ENCODE results near the gene AFAP1.

The AFAP1 gene

DNA sequence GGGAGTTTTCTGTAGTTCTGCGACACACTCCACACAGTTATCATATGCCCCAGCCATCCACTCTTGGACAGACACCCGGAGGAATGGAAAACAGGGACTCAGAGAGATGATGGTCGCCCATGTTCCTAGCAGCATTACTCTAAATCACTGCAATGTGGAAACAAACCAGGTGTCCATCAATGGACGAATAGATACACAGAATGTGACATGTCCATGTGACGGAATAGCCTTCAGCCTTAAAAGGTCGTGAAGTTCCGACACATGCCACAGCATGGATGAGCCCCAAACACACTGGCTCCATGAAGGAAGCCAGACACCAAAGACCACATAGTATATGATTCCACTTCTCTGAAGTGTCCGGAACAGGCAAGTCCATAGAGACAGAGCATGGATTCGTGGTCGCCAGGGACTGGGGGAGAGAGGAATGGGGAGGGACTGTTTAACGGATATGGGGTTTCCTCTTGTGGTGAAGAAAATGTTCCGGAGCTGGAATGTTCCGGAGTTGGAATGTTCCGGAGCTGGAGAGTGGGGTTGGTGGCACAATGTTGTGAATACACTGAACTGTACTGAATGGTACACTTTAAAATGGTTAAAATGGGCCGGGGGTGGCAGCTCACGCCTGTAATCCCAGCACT lies 28.7 kb upstream of the AFAP1 start:
- DNase-seq, result no peak

DNA sequence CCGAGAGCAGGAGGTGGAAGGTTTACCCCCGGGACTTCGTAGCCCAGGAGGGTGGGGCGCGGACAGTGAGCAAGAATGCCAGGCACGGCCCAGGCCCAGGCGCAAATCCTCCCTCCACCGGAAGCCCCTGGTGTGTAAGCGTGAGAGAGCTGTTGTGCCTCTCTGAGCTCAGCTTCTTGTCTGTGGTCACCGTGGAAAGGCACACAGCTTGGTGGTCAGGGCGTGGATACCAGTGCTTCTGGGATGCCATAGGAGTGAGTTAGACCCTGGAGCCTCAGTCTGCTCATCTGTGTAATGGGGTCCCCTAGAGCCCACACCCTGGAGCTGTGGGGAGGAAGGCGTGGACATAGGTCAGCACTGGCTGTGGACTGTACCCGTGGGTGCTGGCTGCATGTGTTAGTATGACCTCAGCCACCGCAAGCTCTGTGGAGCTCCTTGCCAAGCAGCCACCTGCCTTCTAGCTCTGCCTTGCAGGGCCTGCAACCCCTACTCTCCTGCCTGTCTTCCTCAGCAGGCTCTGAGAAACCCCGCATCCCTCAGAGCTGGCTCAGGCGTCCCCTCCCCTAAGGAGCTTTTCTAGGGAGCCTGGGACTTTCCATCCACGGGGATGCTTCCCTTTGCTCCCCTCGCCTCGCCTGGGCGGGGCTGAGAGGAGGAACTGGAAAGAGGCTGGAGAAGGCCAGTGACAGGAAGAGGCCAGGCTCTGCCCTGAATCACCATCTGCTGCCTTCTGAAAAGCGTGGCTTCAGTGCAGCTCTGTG lies 28.0 kb upstream of the AFAP1 start:
- DNase-seq, result no peak

DNA sequence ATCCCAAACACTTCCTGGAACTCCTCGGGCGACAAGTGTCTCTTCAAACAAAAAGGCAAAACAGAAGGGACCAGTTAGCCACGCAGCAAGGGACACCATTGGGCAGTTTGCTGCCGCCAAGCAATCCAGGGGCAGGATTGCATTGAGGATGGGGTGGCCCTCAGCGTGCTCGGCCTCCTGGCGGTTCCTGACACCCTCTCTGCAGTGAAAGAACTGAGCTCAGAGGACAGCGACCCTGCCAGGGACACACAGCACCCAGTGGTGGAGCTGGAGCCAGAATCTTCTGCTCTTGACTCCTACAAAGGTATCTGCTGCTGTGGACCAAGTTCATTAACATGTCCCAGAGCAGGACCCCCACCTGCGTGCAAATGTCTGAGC lies 27.4 kb upstream of the AFAP1 start:
- no peak for DNase-seq

- no peak for DNase-seq
Measured at GRCh38 chr4:7966281-7967062, 26.8 kb upstream of the AFAP1 start.

GRCh38 chr4:7964890-7965662 lies 25.4 kb upstream of the AFAP1 start:
- peak; percentile 49 to 54 for DNase-seq

DNA sequence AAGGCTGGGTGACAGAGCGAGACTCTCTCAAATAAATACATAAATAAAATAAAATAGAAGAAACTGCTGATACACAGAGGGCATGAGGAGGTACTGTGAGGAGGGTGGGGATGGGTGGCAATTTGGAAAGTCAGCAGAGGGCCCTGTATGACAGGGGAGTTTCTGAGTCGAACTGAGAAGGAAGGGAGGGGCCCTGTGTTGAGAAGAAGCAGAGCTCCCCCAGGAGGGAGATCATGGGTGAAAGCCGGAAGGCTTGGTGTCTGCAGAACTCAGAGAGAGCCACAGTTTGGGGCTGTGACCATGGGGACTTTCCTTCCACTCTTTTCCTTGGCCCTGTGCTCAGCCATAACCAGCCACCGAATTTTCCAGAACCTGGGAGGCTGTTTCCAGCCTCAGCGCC lies 24.8 kb upstream of the AFAP1 start:
- DNase-seq, result peak; percentile 29 to 36

DNA sequence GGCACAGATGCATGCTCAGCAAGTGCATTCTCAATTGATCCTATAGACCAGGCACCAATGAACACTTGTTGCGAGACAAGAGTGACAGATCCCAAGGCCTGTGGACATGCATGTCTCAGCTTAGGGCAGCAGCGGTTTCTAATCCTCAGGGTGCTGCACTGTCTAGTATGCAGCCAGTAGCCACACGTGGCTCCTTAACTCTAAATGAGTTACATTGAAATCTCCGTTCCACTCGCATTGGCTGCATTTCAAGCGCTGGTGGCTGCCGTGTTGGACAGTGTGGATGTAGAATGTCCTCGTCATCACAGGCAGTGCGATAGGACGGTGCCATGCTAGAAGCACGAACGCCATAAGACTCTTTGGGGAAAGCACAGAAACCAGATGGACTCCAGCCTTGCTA lies 24.0 kb upstream of the AFAP1 start:
- no peak for DNase-seq

- DNase-seq, result no peak
Measured at GRCh38 chr4:7962609-7963508, 23.2 kb upstream of the AFAP1 start.

DNA sequence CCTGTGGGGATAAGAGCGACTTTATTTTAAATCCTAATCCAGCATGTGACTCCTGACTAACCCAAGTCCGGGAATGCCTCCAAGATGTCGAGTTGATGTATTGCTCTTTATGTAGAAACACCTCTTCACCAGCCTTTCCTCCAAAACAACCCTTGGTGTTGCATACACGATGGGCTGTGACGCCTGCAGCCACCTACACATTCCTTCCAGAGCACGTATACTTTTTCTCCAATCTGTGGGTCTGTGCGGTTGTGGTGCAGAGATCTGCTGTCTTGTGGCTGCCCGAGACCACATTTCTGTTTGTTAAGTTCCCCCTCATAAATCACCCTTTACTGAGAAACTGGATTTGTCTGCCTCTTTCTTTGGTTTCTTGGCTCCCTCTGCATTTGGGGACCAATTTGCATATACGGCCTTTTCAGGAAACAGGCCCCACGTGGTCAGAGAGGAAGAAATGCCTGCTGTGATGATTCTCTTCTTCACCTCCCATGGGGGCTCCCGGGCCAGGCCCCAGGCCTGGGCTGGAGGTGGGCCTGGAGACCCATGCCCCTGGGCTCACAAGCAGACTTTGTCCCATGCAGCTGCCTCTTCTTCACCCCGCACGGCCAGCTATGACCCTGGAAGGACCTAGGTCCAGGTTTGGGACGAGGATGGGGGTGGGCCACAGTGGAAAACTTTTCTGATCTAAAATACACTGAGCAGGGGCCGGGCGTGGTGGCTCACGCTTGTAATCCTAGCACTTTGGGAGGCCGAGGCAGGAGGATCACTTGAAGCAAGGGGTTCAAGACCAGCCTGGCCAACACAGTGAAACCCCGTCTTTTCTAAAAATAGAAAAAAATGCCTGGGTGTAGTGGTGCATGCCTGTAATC lies 21.4 kb upstream of the AFAP1 start:
- DNase-seq, result peak; percentile 60 to 71

GRCh38 chr4:7960017-7960789 lies 20.5 kb upstream of the AFAP1 start:
- no peak for DNase-seq

- no peak for DNase-seq
Measured at GRCh38 chr4:7959078-7959477, 19.4 kb upstream of the AFAP1 start.

DNA sequence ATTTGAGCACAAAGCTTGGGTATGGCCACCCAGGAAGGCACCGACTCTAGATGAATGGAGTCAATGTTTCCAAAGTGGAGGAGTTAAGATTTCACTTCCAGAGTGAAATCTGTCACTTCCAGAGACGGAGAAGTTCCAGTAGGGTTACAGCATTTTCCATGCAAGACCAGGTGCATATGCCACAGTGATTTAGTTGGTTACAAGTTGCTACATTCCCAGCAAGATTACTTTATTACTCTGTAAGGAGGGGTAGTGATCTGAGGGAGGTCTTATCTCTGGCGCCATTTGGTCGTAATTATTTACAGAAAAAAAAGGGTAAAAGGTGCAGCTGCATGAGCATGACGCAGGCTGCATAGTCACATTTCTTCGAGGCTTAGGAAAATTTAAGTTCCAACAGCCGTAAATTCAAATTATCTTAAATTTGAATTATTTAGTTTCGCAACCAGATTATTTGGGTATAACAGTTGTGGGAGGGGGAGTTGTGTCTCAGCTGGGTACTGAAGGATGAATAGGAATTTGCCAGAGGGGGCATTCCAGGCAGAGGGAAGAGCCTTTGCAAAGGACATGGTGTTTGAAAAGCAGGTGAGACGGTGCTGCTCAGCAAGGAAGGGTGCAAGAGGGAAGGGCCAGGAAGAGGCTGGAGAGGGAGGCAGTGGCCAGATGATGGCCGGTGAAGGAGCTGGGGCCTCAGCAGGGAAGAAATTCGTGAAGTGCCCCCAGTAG lies 17.4 kb upstream of the AFAP1 start:
- no peak for DNase-seq

DNA sequence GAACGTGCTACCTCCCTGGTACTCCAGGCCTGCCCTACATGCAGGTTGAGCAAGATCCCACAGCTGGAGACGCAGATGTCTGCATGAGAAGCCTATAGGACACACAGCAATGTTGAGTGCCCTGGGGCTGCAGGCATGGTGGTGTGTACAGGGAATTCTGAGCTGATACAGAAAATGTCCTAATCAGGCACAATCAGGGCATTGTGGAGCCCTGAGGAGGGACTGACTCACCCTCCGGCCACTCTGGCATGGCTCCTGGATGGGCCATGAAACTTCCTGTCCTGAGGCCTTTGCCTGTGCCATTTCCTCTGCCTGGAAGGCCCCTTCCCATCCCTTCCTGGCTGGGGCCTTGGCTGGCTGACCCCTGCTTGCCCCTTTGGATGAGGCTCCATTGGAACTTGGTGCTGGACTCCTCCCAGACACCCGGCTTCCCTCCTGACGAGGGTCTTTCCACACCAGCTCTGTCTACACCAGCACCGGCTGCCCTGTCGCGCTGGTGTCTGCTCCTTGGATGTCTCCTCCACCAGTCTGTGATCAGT lies 16.7 kb upstream of the AFAP1 start:
- no peak for DNase-seq

GRCh38 chr4:7955393-7955792 lies 15.7 kb upstream of the AFAP1 start:
- no peak for DNase-seq

- no peak for DNase-seq
Measured at GRCh38 chr4:7952615-7953014, 13.0 kb upstream of the AFAP1 start.

DNA sequence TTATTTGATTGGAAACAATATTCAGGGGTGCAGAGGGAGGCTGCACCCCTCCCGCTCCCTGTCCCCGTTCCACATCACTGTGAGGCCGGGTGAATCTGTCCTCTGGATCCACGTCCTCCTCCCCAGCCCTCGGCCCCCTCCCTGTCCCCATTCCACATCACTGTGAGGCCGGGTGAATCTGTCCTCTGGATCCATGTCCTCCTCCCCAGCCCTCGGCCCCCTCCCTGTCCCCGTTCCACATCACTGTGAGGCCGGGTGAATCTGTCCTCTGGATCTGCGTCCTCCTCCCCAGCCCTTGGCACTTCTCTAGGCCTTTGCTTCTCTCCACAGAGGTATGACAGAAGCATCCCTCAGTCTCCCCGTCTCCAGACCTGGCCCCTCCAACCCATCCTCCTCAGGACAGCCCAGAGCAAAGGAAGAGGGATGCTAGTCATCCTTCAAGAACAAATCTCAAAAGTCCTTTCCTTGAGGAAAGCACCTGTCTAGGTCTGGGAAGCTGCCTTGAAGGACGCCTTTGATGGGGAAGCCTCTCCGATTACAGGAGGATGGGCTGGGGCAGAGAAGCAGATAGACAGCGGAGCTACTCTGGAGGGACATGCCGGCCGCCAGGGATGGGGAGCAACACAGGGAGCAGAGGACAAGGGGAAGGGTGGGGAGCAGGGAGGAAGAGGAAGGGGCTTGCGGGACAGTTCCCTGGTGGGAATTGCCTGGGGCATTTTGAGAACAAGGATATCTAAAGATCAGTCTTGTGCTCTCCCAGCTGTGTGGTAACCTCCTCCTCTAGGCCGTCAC lies 10.8 kb upstream of the AFAP1 start:
- no peak for DNase-seq

- DNase-seq, result no peak
Measured at GRCh38 chr4:7949759-7950158, 10.1 kb upstream of the AFAP1 start.

- DNase-seq, result no peak
Measured at GRCh38 chr4:7947927-7948326, 8.3 kb upstream of the AFAP1 start.
